Measurements from ENCODE around the gene PACS1.
"Not testable (repeated sequence)": the region's sequence is repeated elsewhere in the genome, so short reads cannot be mapped to it uniquely, and the experiment has no call there.

Gene PACS1

DNA sequence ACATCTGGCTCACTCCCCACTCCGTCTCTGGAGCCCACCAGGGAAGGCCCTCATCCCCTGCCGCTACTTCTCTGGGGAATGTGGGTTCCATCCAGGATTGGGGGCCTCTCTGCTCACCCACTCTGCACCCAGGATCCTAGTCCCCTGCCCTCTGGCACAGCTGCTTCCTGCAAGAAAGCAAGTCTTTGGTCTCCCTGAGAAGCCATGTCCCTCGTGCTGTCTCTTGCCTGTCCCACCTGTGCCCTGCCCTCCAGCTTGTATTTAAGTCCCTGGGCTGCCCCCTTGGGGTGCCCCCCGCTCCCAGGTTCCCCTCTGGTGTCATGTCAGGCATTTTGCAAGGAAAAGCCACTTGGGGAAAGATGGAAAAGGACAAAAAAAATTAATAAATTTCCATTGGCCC is 207.0 kb downstream of the PACS1 start:
- DNase-seq (ENCODE audit: low spot score) = not testable (repeated sequence)

- DNase-seq (ENCODE audit: low spot score) = no peak
Measured at GRCh38 chr11:66277471-66278362, 207.6 kb downstream of the PACS1 start, which contains the start of gene CNIH2. CNIH2 (plus strand) TSS chr11:66278175; CDS start chr11:66278457, 282 bp downstream.

DNA sequence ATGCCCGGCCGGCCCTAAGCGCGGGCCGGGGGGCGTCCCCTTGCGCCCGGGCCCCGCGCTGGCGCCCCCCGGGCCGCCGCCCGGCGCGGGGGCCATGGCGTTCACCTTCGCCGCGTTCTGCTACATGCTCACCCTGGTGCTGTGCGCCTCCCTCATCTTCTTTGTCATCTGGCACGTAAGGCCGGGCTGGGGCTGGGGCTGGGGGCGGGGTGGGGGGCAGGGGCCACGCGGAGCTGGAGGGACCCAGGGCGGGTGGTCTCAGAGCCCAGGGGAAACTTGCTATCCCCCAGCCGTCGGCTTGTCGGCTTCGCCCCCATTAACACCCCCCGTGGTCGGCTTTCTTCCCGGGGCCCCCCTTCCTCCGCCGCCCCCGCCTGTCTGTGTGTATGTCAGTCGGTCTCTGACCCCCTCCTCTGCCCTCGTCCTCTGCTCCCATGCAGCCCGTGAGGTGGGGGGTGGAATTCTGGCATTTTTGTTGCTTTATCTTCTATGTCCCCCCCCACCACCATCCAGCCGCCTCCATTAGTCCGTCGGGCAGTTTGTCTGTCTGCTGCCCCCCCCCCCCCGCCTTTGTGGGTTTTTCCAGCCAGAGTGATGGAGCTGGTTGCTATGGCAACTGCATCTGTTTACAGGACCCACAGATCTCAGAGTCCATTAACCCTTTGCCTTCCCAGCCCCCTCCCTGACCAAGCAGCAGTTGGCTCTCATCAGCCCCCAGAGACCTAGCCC is 208.5 kb downstream of the PACS1 start:
- DNase-seq (ENCODE audit: low spot score) = no peak

- DNase-seq (ENCODE audit: low spot score) = no peak
Measured at GRCh38 chr11:66279092-66279734, 209.1 kb downstream of the PACS1 start.

DNA sequence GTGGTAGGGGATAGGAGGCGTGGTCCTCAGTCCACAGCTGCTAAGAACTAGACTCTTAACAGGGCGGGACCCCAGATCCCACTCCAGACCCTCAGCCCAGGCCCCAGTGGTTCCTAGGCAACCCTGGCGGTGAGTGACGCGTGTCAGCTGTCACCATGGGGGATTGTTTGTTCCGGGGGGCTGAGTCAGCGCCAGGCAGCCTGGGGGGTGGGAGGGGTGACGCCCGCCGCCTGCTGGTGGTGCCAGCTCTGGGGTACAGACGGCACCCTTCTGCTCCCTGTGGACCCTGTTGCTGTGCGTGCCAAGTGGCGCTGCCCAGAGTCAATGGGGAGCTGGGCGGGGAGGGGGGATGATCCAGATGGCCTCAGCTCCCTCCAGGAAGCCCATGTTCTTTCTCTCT is 210.4 kb downstream of the PACS1 start:
- peak; percentile 39 for DNase-seq (ENCODE audit: low spot score)

DNA sequence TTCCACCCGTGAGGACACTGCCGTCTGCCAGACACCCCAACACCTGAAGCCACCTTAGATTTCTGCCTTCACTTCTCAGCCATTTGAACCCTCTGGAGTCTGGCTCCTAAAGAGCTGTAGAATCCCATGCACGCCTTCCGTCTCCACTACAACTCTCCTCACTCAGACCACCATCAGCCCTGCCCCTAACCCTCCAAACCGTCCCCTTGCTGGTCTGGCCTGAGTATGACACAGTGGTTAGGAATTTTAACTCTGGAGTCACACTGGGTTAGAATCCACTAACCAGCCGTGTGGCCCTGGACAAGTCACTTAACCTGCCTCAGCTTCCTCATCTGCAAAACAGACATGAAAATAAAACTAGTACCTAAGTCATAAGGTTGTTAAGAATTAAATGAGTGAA is 210.9 kb downstream of the PACS1 start:
- no peak for DNase-seq (ENCODE audit: low spot score)

DNA sequence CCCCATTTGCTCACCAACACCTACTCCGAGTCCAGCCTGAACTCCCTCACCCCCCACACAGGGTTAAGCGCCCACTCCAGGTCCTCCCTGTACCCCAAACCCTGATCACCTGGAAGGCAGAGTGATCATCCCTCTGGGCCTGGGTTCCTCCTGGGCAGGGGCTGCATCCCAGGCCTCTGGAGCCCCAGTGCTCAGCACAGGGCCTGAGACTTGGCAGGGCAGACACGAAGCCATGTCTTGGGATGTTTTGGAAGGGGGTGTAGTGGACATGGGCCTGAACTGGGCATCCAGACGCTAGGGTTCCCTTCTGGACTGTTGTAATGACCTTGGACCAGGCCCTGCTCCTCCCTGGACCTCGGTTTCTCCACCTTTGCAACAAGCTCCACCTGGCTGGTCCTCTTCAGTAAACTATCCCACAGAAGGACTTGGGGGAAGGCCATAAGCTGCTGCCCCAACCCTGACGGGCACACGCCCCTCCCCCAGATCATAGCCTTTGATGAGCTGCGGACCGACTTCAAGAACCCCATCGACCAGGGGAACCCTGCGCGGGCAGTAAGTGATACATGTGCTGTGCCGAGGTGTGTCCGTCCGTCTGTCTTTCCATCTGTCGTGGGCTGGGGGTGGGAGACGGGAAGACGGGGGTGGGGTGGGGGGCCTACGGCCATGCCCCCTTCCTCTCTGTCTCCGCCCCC is 211.8 kb downstream of the PACS1 start:
- no peak for DNase-seq (ENCODE audit: low spot score)

DNA sequence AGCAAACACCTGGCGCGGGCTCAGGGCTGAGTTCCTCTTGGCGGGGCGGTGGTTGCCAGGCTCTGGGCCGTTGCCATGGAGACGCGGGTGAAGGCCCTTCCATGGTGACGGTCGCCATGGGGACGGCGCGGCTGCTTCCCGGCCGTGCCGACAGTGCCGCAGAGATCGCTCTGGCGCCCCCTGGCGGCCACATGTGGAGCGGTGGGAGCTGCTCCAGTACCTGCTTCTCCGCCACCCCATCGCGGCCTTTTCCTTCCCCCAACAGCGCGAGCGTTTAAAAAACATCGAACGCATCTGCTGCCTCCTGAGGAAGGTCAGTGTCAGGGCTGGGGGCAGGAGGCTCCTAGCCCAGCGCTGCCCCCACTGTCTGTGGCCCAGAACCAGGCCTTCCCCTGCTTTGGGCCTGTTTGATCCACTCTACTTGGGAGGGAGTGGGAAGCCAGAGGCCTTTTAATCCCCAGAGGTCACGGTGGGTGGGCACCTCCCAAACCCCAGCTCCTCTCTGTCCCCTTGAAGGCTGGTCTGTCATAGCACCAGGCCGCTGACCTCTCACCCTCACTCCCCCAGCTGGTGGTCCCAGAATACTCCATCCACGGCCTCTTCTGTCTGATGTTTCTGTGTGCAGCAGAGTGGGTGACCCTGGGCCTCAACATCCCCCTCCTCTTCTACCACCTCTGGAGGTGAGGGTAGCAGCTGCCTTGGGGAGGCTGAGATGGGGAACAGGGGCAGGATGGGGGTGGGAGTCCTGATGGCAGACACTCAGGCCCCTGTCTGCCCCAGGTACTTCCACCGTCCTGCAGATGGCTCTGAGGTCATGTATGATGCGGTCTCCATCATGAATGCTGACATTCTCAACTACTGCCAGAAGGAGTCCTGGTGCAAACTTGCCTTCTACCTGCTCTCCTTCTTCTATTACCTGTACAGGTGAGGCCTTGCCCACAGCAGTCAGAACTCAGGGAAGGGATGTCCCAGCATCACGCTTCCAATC is 212.7 kb downstream of the PACS1 start:
- peak; percentile 100 for DNase-seq (ENCODE audit: low spot score)

DNA sequence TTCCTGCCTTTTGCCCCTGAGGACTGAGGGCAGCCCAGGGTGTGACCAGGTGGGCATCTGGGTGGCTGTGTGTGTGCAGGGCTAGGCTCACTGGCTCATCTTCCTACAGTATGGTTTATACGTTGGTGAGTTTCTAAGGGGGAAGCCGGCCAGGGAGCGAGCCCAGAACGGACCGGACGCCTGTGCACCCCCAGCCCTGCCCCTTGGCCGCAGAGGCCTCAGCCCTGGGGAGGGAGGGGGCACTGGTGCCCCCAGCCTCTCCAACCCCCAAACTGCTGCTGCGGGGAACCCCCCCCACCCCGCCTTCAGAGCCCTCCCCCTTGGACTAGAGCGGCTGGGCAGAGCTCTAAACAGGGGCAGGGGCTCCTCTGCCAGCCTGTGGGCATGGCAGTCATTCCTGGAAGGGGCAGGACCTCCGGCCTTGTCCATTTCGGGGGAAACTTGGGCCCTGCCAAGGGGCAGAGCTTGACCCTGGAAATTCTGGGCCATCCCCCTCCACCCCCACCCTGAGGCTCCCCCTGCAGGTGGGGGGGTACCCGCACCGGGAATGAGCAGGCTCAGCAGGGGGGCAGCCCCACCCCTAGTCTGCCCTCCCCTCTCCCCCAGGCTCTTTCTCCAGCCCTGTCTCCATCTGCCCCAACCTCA is 213.5 kb downstream of the PACS1 start:
- no peak for DNase-seq (ENCODE audit: low spot score)

DNA sequence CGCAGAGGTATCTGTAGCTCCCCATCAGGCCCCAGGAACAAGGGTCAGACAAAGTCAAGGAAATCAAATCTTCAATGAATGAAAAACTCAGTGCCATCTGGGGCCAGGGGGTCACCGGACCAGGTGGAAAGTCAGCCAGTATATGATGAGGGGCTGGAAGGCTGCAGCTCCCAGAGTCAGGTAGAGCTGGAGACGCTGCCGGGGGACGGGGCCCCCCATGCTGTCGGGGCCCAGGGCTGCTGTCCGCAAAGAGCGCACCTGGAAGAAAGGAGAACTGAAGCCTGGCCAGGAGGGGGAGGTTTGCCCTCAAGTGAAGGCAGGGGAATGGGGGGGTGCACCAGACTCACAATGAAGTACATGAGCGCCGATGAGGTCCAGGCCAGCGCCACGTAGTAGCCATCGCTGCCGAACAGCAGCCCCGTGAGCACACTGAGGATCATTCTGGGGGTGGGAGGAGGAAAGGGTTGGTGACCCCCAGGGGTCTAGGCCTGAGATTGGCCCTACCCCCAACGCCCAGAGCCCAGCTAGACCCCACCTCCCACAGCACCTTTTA is 214.5 kb downstream of the PACS1 start:
- DNase-seq (ENCODE audit: low spot score) = no peak

- no peak for DNase-seq (ENCODE audit: low spot score)
Measured at GRCh38 chr11:66285250-66285947, 215.3 kb downstream of the PACS1 start.

GRCh38 chr11:66286699-66287098 is 216.6 kb downstream of the PACS1 start:
- DNase-seq (ENCODE audit: low spot score) = no peak

GRCh38 chr11:66287211-66287888 is 217.3 kb downstream of the PACS1 start:
- no peak for DNase-seq (ENCODE audit: low spot score)

DNA sequence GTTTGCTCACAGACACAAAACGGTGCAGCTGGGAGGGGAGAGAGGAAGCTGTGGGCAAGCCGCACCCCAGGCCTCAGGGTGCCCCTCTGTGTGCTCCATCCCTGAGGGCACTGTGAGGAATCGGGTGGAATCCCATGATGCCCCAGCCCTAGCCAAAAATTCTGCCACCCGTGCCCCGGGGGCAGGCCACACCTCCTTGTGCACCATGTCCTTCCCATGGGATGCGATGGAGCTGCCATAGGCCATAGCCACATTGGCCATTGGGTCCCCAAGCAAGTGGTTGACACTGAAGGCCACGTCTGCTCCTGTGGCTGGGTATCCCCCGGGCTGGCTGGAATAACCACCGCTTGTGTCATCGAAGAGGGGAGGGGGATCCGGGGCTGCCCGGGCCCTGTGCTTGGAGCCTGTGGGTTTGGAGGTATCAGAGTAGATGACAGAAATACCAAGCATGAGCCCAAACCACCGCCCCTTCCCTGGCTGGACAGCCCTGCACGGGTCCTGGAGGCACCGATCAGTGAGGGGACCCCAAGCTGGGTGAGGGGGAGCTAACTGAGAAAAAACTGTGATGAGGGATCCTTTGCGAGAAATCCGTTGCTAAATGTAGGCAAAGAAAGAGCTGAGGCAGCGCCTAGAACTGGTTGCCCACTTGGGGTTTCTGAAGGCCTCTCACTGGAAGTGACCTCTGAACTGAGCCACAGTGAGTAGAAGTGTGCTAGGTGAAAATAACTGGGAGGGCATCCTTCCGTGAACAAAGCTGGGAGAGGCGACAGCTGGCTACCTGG is 218.0 kb downstream of the PACS1 start:
- DNase-seq (ENCODE audit: low spot score) = no peak

- DNase-seq (ENCODE audit: low spot score) = peak; percentile 100
Measured at GRCh38 chr11:66288671-66289547, 218.8 kb downstream of the PACS1 start, which contains the start of gene YIF1A. YIF1A (minus strand) TSS chr11:66289143; CDS start chr11:66288985, 158 bp downstream.

DNA sequence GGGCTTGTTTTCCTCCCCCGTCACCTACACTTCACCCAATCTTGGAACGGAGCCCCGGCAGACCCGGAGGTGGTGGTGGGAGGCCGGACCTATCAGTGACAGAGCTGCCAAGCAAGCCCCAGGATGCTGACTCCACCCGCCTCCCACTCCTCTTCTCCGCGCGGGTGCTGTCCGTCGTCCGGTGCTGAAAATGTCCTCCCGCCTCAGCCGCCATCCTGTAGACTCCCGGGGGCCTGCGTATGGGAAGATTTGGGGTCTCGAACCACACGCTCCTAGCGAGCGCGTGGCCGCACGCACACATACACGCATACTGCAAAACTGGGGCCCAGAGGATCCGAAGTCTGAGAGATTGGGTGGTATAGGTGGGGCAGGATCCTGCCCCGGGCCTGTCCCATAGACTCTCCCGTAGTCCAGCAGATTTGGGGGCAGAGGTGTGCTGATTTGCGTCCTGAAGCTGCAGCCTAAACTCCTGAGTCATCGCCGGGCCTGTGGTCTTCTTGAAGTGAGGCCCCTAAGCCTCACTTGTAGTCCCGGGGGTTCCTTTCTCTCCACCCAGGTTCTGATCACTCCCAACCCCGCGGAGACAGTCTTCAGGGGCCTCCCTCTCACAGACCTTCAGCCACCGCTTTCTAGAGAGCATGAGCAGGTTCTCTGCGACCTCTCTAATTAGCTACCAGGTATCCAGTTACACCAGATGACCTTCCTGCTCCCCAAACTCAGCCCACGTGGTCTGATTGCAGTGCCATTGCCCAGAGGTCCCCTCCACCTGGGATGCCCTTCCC is 219.7 kb downstream of the PACS1 start:
- DNase-seq (ENCODE audit: low spot score) = peak; percentile 67

Data from Ammon's horn (tissue), 1 donor.